ENCODE results near the gene ZW10.

DNA sequence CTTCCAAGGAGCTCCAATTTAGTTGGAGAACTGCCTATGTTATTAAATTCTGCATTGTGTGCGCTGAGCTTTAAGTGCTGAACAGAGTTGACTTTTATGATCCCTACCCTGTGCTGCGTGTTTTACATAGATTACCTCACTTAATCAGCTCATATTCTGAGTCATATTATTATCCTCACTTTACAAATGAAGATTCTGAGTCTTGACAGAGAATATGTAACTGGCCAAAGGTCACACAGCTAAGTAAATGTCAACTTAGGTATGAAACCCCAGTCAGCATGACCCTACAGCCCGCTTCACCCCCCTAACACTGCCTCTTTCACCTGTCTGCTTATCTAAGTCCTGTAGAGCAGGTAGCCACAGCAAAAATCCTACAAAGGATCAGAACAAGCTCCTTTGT is 47.6 kb downstream of the ZW10 start:
- TF ChIP-seq POLR2A (IDR thresholded peaks at IDR 0.05; ENCODE audit: low read depth, low read length) (no peak), POLR2AphosphoS5 (IDR thresholded peaks at IDR 0.05; ENCODE audit: low read depth, low read length) (no peak), TAF1 (IDR thresholded peaks at IDR 0.05; ENCODE audit: low read depth, low read length) (no peak)

Measured in GM12891 (cell line).